Lung microvascular endothelial cell (primary cell): ENCODE data around the gene RAB8B. TPM values are rescaled to one million over a fixed set of nuclear protein-coding genes. Genes with fewer than 3 reads are reported as not detected.

ENCODE experiments used
- DNase-seq, 2 donors: peaks; one replicate each; pipeline versions ENCODE4 v3.0.0 to v3.0.0-alpha.2; 2010; ENCODE audit warnings: low read depth in 2 of 2
- total RNA-seq: library from RNA; depleted of rRNA; stranded (reverse); fragments of >200 nt; gene quantifications from 2 replicates; pipeline ENCODE4 v1.2.1, GENCODE V29; 2014

The RAB8B gene
- total RNA-seq, 1 donor from 2014 or later, result 54.6 TPM

DNA sequence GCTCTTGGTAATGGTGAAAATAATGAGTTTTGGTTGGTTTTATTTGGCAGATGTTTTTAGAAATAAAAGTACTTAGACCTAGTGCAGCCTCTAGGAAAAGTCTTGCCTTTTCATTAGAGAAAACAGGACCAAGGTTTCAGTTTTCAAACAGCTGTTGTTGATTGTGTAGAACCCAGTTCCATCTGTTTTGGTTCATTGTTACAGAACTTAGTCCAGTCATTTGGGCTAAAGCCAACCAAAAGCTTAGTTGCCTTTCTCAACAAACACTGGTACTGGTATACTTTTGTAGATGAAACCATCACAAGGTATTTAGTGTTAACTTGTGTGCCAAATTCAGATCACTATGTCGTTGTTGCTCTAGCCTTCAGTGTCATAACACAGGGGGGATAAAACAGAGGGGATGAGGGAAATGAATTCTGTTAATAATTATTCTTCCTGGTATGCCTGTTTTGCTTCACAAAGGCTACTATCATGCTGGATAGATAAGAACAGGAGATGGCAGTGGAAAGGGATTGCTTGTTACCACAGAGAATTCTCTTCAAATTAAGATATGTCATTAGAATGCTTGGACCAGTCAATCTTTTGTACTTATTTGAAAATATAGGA, 75.4 kb downstream of the RAB8B start:
- DNase-seq, result peak in 1 of 2 donors; percentile 9

DNA sequence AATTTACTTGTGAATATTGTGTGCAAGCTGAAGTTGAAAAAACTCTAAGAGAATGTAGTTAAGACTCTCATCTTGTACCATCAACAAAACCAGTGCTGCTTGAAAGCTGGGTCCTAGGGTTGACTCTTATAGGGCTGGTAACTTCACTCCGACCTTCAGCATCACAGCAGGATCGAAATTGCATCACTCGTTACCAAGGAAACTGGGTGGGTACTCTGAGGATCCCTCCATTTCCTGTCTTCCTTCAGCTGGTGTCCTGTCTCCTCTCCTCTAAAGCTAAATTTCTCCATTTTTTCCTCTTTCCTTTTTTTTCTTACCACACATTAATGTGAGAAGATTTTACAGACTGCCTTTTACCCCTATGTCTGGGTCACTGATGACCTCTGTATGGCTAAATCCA, 85.0 kb downstream of the RAB8B start:
- DNase-seq, result no peak

DNA sequence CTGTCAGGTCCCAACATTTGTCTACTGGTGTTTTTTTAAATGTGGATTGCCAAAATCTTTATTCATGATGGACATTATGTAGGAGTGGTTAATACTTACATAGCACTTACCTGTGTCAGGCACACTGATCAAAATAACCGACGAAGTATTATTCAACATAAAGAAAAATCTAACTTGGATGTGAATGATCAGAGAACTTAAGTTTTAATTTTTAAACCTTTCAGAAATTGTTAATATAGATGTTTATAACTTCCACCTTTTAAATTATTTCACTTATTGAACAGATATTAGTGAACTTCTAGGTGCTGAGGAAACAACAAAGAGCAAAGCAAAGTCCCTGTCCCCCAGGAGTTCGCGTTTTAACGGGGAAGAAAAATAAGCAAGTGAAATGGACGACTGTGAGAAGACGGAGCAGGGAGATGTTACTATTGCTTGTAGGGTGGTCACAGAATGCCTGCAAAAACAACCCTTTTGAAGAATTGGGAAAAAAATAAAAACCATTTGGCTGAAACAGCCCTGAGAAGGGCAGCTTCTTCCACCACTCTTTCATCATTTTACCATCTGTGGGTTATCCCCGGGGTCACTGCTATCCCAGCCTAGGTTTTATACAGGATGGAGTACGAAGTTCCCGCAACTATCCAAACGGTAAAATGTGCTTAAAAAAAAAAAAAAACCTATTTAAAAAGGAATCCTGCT, 87.1 kb downstream of the RAB8B start:
- no peak for DNase-seq

DNA sequence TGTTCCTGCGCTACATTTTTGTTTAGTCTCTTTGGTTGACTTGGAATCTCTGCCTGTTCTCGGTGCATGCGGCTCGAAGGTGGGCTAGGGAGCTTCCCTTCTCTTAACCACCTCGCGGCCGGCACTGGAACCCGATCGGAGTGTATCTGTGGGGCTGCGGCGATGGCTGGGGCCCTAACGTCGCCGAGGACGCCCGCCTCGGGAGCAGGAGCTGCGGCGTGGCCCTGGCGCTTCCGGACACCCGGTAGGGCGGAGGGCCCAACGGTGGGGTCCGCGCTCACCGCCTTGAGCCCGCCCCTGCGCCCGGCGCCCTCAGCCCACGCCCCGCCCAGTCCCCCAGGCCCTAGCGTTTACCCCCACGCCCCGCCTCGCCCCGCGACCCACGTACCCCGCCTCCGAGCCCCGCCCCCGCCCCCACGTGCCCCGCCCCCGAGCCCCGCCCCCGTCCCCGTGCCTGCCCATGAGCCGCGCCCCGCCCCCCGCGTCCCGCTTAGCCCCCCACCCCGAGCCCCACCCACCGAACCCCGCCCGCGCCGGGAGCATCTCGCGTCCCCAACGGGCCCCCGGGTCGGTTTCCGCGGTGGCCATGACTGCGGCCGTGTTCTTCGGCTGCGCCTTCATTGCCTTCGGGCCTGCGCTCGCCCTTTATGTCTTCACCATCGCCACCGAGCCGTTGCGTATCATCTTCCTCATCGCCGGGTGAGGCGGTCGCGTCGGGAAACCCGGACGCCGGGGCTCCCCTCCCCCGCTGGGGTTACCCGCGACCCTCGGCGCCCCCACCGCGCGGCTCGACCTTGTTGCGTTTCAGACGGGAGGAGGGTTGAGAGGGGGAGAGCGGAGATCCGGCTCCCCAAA, 87.9 kb downstream of the RAB8B start, which contains the start of gene APH1B:
Gene APH1B, plus strand, starts transcription at position 568 of the 855 bp plus-strand sequence. Its CDS starts 19 bp downstream, at position 587.
- DNase-seq, result peak; percentile 64 to 68

DNA sequence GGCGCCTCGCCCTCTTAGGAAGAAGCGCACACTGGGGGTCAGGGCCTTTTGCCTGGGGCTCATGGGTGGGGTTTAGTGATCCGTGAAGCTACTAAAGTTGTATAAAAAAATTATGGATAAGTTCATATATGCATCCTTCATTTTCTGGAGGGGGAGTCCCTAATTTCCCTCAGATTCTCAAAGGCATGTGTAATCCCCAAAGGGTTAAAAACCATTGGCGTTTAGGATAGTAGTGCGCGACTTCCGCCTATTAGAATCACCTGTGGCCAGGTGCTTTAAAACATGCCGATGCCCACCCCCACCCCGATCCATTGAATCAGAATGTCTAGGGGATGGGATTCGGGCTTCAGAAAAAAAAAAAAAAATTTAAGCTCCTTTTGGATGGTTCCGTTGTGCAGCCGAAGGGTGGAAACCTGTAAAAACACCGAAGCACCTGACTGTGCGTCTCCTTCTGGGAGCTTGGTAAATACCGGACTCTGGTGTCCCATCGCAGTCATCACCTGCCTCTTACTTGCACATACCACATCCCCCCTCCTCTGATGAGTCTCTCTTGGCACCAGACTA, 88.6 kb downstream of the RAB8B start:
- peak in 1 of 2 donors; percentile 29 for DNase-seq

DNA sequence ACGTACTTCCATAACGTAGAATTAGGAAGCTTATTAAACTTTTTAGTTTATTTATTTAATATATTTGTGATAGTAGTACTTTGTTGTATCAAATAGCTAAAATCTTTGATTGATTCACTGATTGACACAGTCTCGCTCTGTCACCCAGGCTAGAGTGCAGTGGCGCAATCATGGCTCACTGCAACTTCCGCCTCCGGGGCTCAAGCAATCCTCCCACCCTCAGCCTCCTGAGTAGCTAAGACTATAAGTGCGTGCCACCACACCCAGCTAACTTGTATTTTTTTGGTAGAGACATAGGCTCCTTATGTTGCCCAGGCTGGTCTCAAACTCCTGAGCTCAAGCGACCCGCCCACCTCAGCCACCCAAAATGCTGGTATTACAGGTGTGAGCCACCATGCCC, 93.7 kb downstream of the RAB8B start:
- no peak for DNase-seq

DNA sequence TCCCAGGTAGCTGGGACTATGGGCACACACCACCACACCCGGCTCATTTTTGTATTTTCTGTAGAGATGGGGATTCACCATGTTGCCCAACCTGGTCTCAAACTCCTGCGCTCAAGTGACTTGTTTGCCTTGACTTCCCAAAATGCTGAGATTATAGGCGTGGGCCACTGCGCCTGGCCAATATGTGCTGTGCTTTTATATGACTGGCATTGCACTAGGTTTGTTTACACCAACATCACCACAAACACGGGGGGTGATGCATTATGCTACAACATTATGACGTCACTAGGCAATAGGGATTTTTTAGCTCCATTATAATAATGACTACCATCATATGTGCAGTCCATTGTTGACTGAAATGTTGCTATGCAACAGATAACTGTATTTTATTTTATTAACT, 94.9 kb downstream of the RAB8B start:
- DNase-seq, result no peak

DNA sequence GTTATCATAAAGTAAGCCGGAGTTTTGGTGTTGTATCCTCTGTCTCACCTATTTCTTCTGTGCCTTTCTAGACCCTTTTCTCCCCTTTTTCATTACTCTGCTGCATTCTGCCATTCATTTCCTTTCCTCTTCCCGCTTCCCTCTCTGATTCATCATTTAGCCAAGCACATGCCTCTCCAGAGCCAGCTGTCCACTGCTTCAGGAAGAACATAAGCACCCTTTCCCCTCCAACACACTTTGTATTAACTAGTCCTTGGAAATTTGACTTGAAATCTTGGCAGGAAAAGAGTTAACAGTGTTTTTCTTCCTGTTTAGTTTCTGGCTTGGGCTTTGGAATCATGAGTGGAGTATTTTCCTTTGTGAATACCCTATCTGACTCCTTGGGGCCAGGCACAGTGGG, 97.7 kb downstream of the RAB8B start:
- peak; percentile 65 to 80 for DNase-seq

DNA sequence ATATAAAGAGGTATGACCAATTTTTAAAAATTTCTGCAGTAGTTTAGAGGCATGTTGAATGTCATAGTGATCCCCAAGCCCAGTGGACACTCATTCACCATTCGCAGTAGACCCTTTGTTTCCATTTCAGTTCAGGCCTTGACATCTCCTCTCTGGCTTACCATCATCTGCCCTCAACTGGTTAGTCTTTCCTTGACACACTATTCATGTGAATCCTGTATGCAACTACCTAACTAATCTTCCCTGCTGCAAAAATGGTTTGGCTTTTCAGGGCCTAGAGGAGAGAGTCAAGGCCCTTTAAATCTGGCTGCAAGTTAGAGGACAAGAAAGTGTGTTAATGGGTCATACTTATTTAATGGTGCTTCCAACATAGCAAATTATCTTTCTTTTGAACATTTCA, 98.9 kb downstream of the RAB8B start:
- DNase-seq, result peak in 1 of 2 donors; percentile 25

DNA sequence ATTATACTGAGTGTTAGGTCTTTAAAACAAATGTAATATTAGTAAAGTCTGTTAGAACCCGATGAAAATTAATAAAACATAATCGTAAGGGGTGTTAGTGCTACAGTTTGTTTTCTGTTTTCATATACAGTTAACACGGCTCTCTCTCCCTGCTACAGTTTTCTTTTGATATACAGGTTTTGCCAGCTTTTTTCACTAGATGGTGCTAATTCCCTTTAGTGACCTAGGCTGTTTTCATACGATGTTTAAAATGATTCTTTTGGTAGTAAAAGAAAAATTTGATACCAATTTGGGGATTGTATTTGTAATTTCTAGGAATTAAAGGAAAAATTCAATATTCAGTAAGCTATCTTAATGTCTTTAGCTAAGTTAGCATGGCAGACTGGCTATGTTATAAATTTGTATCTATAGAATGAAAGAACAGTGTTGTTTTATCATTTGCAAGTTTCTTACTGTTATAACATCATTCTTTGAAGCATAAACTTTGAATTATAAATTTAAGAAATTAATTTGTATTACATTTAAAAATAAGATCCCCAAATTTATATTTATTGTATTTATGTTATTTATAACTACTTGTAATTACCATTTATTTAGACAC, 99.5 kb downstream of the RAB8B start:
- peak; percentile 70 to 79 for DNase-seq

DNA sequence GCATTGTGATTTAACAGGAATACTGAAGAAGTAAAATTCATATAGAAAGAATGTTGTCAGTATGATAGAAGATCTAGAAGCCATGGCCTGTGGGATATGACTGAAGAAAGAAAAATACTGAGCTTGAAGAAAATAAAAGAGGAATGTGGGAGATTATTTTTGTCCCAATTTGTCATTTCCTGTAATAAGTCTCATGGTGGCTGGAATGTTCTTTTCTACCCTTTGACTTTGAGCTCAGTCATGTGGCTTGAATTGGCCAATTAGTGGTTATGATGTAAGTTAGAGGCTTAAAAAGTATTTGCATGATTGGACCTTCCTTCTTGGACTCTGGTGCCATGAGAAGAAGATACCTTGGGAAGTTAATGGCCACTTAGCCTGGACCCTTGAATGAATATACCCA, 102.1 kb downstream of the RAB8B start:
- peak; percentile 79 to 80 for DNase-seq

DNA sequence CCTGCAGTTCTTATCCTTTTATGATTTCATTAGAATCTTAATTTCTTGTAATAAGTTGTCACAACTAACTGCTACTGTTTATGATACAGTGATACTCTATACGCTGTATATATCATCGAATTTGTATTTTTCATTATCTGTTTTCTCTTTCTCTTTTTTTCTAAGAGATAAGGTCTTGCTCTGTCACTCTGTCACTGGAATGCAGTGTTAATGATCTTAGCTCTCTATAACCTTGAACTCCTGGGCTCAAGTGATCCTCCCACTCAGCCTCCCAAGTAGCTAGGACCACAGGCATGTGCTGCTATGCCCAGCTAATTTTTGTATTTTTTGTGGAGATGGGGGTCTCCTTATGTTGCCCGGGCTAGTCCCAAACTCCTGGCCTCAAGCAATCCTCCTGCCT, 102.8 kb downstream of the RAB8B start:
- DNase-seq, result no peak

DNA sequence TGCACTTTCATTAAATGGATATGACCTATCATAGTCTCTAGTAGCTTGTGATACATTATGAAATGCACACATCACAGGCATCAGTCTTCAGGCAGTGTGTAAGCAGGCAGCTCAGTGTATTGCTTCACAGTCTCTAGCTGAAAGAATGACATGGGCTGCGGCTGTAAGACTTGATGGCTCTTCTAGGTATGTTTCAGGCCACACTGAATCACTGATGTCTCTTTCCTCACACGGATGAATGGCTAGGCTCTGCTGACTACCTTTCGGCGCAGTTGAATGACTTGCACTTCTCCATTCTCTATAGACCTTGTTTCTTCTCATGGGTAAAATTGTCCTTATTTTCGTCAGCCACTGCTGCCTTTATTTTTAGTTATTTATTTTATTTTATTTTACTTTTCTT, 103.4 kb downstream of the RAB8B start:
- DNase-seq, result no peak

DNA sequence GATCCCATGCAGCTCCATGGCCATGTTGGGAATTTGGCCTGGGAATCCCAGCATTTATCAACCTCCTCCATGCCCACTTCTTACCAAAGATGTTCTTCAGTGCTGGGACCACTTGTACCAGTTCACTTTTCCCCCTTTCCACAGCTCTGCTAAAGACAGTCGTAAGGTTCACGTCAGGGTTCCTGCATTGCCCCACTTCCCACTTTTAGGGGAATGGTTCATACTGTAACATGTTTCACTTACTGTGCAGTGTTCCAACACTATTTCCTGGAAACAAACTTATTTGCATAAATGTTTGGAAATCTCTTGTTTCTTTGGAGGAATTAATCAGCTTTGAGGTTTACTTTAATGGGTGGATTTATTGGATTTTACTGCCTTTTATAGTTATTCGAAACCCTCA, 105.0 kb downstream of the RAB8B start:
- no peak for DNase-seq

DNA sequence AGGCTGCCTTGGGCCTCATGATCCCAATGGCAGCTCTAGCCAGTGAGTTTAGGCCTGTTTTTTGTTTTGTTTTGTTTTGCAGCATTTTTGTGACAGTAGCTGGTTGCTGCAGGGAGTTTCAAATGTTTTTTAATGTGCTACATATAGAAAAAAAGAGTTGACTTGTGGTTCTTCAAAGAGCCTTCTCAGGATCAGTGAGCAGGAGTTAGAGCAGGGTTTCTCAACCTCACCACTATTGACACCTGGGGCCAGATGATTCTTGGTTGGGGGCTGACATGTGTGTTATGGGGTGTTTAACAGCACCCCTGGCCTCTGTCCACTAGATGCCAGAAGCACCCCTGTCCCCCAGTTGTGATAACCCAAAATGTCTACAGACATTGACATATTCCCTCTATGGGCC, 105.9 kb downstream of the RAB8B start:
- DNase-seq, result no peak

DNA sequence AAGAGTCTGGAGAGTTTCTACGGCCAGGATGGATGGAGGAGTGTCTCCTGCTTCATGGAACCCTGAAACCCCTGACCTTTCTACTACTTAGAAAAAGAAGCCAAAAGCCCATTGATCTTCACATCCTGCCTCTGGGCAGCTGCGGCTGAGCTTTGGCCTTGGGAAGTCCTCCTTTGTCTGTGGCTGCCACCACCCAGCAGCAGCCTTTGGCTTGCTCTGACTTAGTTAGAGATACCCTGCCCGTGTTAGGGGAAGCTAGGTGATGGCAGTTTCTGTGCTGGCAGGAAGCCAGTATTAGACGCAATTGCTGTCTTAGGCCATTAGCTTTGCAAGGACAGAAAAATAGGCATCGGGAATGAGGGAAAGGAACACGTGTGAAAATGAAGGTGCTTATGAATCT, 106.8 kb downstream of the RAB8B start:
- DNase-seq, result peak; percentile 16 to 49

DNA sequence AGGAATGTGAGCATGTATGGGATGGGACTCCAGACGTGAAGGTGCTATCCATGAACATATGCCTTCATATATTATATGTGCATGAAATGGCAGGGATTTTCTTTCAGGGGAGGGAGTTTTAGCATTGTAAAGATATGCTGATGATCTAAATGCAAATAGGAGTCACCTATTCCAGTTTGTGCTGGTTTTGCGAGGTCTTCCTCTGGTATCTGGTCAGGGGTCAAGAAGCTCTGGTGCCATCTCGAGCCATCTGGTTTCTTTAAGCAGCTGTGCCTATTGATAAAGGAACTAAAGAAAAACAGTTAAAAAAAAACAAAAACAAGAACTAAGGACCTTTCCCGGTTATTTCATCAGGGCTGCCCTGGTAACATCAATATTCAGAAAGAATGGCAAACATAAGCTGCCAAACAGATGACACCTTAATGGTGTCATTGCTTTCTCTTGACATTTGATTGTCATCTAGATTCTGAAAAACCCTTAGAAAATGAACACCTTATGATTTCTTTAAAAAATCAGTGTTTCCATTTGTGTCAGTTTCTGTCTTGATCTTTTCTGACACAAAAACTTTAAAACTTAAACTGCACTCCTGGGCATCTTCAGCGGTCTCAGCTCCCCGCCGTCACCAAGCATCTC, 110.7 kb downstream of the RAB8B start:
- no peak for DNase-seq

DNA sequence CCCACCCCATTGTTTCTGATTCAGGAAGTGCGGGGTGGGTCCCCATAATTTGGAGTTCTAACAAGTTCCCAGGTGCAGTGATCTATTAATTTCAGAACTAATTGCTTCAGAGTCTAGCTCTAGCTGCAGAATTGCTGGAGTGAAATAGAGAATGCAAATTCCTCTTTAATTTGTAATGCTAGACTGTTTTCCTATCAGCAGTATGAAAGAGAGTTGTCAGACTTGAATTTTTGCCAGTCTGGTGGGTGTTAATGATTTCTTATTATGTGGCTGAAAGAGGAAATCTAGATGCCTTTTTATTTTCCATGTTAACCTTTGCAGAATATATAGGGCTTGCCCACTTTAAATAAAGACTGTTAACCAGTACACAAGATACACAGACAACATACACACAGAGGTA, 111.7 kb downstream of the RAB8B start:
- DNase-seq, result no peak

DNA sequence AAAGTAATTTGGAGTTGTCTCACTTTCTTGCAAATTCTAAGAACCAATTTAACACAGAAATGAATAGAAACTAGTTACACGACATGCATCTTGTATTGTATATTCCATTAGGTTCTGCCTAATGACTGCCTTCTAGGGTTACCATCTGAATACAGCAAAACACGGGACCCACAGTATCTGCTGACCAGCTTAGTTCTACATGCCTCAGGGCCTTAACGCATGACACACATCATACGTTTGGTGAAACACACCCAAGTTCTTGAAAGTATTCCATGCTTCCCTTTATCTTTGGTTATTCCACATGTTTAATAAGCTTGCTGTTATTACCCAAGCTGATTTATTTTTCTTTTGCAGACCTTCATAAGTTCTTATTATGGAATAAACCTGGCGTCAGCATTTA, 115.9 kb downstream of the RAB8B start:
- DNase-seq, result no peak

DNA sequence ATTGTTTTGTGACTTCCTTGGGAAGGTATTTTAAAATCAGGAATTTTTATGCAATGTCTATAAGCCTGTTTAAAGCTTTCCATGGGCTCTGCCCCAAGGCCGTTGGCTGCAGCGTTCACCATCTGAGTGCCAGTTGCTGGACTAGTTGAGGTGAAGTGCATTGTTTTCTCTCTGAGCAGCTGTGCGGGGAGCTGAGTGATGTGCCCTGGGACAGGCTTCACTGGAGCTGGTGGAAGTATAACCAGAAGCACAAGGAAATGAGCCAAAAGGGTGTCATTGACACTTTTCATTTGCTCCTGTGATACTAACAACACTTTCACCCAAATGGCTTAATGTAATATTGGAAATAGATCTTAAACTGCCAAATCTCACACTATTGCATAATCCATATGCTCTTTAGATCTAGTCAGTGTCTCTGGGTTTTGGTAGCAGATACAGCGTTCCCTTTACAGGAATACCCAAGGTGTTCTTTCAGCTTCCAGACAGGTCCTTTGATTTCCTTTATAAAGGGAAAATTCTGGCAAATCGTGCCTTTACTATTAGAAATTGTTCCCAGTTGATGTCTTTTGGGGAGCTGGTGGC, 117.2 kb downstream of the RAB8B start:
- no peak for DNase-seq

DNA sequence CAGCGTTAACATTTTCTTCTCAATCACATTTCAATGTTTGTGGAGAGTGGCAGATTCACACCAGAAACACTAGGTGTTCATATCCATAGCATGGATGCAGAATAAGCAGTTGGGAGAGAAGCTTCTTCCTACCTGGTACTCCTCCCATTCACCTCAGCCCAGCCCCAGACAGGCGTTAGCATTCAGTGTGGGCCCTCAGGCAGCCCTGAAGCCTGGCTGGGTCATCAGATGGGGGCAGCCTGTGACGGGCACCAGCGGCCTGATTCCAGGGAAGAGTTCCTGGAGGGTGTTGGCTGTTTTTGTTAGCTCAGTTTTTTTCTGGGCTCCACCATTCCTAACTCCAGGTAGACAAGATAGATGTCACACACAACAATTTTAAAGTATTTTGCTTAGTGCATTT, 119.1 kb downstream of the RAB8B start:
- DNase-seq, result no peak
